OCI-LY7 (cell line): ENCODE measurements around the gene C16orf89.

Experiments
- EZH2phosphoT487 ChIP-seq: fragments of 200-600 bp; sonication (generic); IDR thresholded peaks from 2 replicates; pipeline ENCODE4 v1.6.1; 2018; ENCODE audit warnings: low read depth, borderline replicate concordance, mild to moderate bottlenecking, mixed run types, antibody characterized with exemption, low read length, moderate library complexity, mixed read lengths
- TF ChIP-seq, protein P1 (sequence below): fragments of 200-600 bp; sonication (generic); conservative IDR thresholded peaks from 2 replicates; pipeline ENCODE4 v1.5.1; 2014; ENCODE audit warnings: mild to moderate bottlenecking, antibody characterized with exemption, low read length, moderate library complexity, mixed read lengths

DNA sequence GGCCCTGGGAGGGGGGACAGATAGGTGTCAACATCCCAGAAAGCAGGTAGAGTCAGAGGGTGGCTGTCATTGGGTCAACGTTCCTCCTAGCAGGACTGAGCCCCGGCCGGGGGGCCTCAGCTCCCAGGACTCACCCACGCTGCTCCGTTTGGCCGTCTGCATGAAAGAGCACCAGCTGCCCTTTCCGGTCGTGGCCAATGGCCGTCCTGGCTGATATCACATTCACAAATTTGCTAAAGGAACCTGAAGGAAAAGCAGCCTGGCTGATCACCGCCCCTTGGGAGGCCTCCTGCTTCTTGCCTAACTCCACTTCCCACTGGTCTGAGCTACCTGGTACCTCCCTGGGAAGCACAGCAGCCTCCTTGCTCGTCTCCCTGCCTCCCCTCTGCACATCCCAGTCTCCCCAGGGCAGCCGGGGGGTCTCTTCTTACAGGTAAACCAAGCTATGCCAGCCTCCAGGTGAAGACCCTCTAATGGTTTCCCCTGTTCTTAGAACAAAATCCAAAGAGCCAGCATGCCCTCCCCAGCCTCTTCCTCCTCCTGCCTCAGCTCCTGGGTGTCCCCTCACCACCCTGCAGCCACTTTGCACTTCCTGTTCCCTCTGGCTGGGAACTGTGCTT is 35.4 kb downstream of the C16orf89 start:
- TF ChIP-seq, protein P1, sequence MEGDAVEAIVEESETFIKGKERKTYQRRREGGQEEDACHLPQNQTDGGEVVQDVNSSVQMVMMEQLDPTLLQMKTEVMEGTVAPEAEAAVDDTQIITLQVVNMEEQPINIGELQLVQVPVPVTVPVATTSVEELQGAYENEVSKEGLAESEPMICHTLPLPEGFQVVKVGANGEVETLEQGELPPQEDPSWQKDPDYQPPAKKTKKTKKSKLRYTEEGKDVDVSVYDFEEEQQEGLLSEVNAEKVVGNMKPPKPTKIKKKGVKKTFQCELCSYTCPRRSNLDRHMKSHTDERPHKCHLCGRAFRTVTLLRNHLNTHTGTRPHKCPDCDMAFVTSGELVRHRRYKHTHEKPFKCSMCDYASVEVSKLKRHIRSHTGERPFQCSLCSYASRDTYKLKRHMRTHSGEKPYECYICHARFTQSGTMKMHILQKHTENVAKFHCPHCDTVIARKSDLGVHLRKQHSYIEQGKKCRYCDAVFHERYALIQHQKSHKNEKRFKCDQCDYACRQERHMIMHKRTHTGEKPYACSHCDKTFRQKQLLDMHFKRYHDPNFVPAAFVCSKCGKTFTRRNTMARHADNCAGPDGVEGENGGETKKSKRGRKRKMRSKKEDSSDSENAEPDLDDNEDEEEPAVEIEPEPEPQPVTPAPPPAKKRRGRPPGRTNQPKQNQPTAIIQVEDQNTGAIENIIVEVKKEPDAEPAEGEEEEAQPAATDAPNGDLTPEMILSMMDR: no peak
- no peak for TF ChIP-seq EZH2phosphoT487
